ENCODE data around the gene P2RY12. TPM values are rescaled to one million over a fixed set of nuclear protein-coding genes. Genes with fewer than 3 reads are reported as not detected.

P2RY12 gene
- total and polyA plus RNA-seq, 2 of the 8 experiments (the other 6 are each of a cell fraction or from before 2014, with no cell fraction given) = not detected

GRCh38 chr3:151395806-151396205 is 11.3 kb upstream of the P2RY12 start:
- Histone ChIP-seq H3K18ac (ENCODE audit: extremely low read depth, low read length) (no peak overlapping the region), H4K20me1 (replicated peaks in 1 of 2; ENCODE audit: control insufficient read depth in 1 of 2, insufficient read depth in 2 of 2, low read length in 2 of 2) (no peaks in the 10 kb centered on the region), H3K4me2 (ENCODE audit: insufficient read depth in 1 of 2, low read depth in 2 of 2, low read length in 2 of 2) (no peak overlapping the region), H3K14ac (ENCODE audit: insufficient read length) (no peak overlapping the region), H3K4me1 (replicated peaks in 1 of 4; ENCODE audit: control insufficient read depth in 3 of 4, insufficient read depth in 4 of 4, low read length in 3 of 4) (peaks cover 4 to 13% (median 6%) of the 10 kb centered on the region in 4 experiments), H3K9ac (replicated peaks in 1 of 4; ENCODE audit: extremely low read depth in 1 of 4, low read depth in 3 of 4, low read length in 3 of 4) (no peak overlapping the region), H3K9me3 (ENCODE audit: insufficient read depth in 2 of 2, low read depth in 1 of 2, low read length in 1 of 2) (no peaks in the 10 kb centered on the region), H3K27me3 (replicated peaks in 1 of 4; ENCODE audit: control insufficient read depth in 3 of 4, extremely low read depth in 1 of 4, insufficient read depth in 3 of 4, low read length in 3 of 4) (no peaks in the 10 kb centered on the region), H2BK15ac (ENCODE audit: low read length) (no peak overlapping the region), H3K23me2 (ENCODE audit: low read depth, low read length) (no peaks in the 10 kb centered on the region), H3K36me3 (ENCODE audit: control insufficient read depth in 2 of 4, insufficient read depth in 4 of 4, low read length in 3 of 4) (peaks cover 0 to 8% (median 1%) of the 10 kb centered on the region in 4 experiments; a peak in 2 of 8 replicates), H4K5ac (ENCODE audit: insufficient read length, low read depth, low read length) (no peak overlapping the region), H2AK5ac (ENCODE audit: low read depth, low read length) (no peak overlapping the region), H3K56ac (replicated peaks; ENCODE audit: insufficient read length, low read depth, low read length) (no peak overlapping the region), H2BK20ac (ENCODE audit: low read length) (no peak overlapping the region), H3K4ac (replicated peaks; ENCODE audit: insufficient read length, low read depth, low read length) (no peak overlapping the region), H2AFZ (ENCODE audit: low read length) (no peak overlapping the region), H3K79me1 (ENCODE audit: low read depth, low read length) (no peaks in the 10 kb centered on the region), H3K27ac (ENCODE audit: low read depth, low read length) (no peak overlapping the region), H4K91ac (replicated peaks; ENCODE audit: insufficient read length, low read length) (no peak overlapping the region), H4K8ac (ENCODE audit: extremely low read depth, insufficient read depth, low read length) (no peak overlapping the region), H2BK120ac (replicated peaks; ENCODE audit: low read depth, low read length) (no peak overlapping the region), H2BK5ac (ENCODE audit: low read depth, low read length) (no peak overlapping the region), H3K79me2 (ENCODE audit: control insufficient read depth in 1 of 2, insufficient read depth in 2 of 2, low read length in 2 of 2) (no peaks in the 10 kb centered on the region), H3K23ac (ENCODE audit: insufficient read length) (no peak overlapping the region), H2BK12ac (ENCODE audit: low read depth, low read length) (no peak overlapping the region), H3K4me3 (ENCODE audit: extremely low read depth in 1 of 4, insufficient read depth in 2 of 4, low read depth in 3 of 4, low read length in 4 of 4) (no peak overlapping the region)
- ChIA-PET CTCF (ENCODE audit: partially characterized antibody) (interaction anchor here (0.9 to 1.2 kb wide), 3 partner anchors 14 to 44 kb away, joined by 3 to 7 read pairs (median 3); no protein-coding TSS in a partner anchor), POLR2A (ENCODE audit: partially characterized antibody) (no interaction called here)
- DNase-seq (ENCODE audit: low read depth in 1 of 2, low spot score in 2 of 2) (no peak), FAIRE-seq (no peak)
- TF ChIP-seq NANOG (IDR thresholded peaks at IDR 0.05; ENCODE audit: insufficient read depth, low read depth, low read length, poor library complexity, severe bottlenecking) (no peak), EGR1 (IDR thresholded peaks at IDR 0.05; ENCODE audit: borderline replicate concordance, low read depth, low read length) (no peak), BCL11A (IDR thresholded peaks at IDR 0.05; ENCODE audit: low read depth in 2 of 2, low read length in 2 of 2) (no peak), SP1 (IDR thresholded peaks at IDR 0.05; ENCODE audit: low read depth, low read length) (no peak), RFX5 (IDR thresholded peaks at IDR 0.05; ENCODE audit: borderline replicate concordance, low read depth, low read length) (no peak), JUND (IDR thresholded peaks at IDR 0.05; ENCODE audit: low read length) (no peak)
- 87% methylated on average over 3 of the region's 3 CpGs; no CpG with 5 or more reads in 1 of the 2 experiments for whole genome bisulfite sequencing, 2 experiments (ENCODE audit: extremely low coverage in 1 of 2, insufficient coverage in 1 of 2, insufficient read length in 1 of 2, insufficient replicate concordance in 2 of 2, low coverage in 1 of 2, low lambda C conversion rate in 2 of 2, missing lambda C conversion rate in 1 of 2)

Data from H1 (cell line).